A549 (cell line): Measurements from ENCODE around the gene CCDC61. TPM values are rescaled to one million over a fixed set of nuclear protein-coding genes. Genes with fewer than 3 reads are reported as not detected.

Experiments
- ATAC-seq, 2 experiments: fragments of 200-7000 bp in 1 of 2; fragments of >200 bp in 1 of 2; cut with Nextera tagmentation in 1 of 2; cut with Tn5 transposase in 1 of 2; 3 replicates each; pipeline versions ENCODE4 v1.8.0 to v1.9.1; 2018 to 2020; ENCODE audit warnings: mild to moderate bottlenecking in 1 of 2, moderate library complexity in 1 of 2
- CTCF ChIA-PET: fragments of 300-600 bp; sonication (Branson Sonifier 250); formaldehyde crosslinking; extraction: SDS; loops from one replicate; lab custom pipeline; 2021; ENCODE audit warnings: antibody characterized with exemption, inconsistent platforms; lab: Yijun Ruan, JAX
- POLR2A ChIA-PET: fragments of 350-600 bp; formaldehyde crosslinking; extraction: SDS; loops from one replicate; lab custom pipeline; 2021; ENCODE audit warnings: antibody characterized with exemption, inconsistent platforms; lab: Yijun Ruan, JAX
- DNase-seq, 2 experiments: peaks; one replicate each; pipeline versions ENCODE4 v3.0.0 to v3.0.0-alpha.2; 2011 to 2016; ENCODE audit warnings: low read depth in 1 of 2, low spot score in 1 of 2
- FAIRE-seq: peaks from 2 replicates; lab custom pipeline; 2011; peaks lifted over from hg19 to GRCh38; lab: Jason Lieb, UNC
- H3K27ac ChIP-seq, 2 experiments: fragments of >200 bp; sonication (Bioruptor Twin); formaldehyde crosslinking; 3 replicates each; pipeline ENCODE4 v1.5.1; 2016 to 2017
- H3K4me1 ChIP-seq: fragments of >200 bp; sonication (Bioruptor Twin); formaldehyde crosslinking; 3 replicates; pipeline ENCODE4 v1.6.1; 2016
- H3K4me2 ChIP-seq: fragments of >200 bp; sonication (Bioruptor Twin); formaldehyde crosslinking; 3 replicates; pipeline ENCODE4 v1.6.1; 2016
- H3K4me3 ChIP-seq: fragments of >200 bp; sonication (Bioruptor Twin); formaldehyde crosslinking; 3 replicates; pipeline ENCODE4 v1.5.1; 2016
- H3K9me3 ChIP-seq: fragments of >200 bp; sonication (Bioruptor Twin); formaldehyde crosslinking; 3 replicates; pipeline ENCODE4 v1.6.1; 2016
- CTCF ChIP-seq: fragments of >200 bp; sonication (Bioruptor Twin); formaldehyde crosslinking; IDR thresholded peaks from 3 replicates; pipeline ENCODE4 v1.5.1; 2016
- EHMT2 ChIP-seq: fragments of 200-600 bp; sonication (generic); IDR thresholded peaks from 2 replicates; pipeline ENCODE4 v1.6.1; 2016; ENCODE audit warnings: antibody characterized with exemption, low read depth, mild to moderate bottlenecking, moderate library complexity
- HDAC2 ChIP-seq: fragments of 200-600 bp; sonication (generic); IDR thresholded peaks from 2 replicates; pipeline ENCODE4 v1.6.1; 2016
- HMGXB4 ChIP-seq: fragments of 250-450 bp; sonication (Bioruptor Pico); IDR thresholded peaks from 2 replicates; pipeline ENCODE4 v1.5.0; 2021; ENCODE audit warnings: mild to moderate bottlenecking, moderate library complexity, borderline replicate concordance
- JUNB ChIP-seq: fragments of >200 bp; sonication (Bioruptor Twin); formaldehyde crosslinking; IDR thresholded peaks from 2 replicates; pipeline ENCODE4 v1.6.1; 2016
- MAX ChIP-seq: IDR thresholded peaks from 2 replicates; pipeline ENCODE4 v1.6.1; 2012
- PBX3 ChIP-seq: IDR thresholded peaks from 2 replicates; pipeline ENCODE4 v1.6.1; 2012
- POLR2A ChIP-seq: IDR thresholded peaks from 2 replicates; pipeline ENCODE4 v1.6.1; 2012; ENCODE audit warnings: mild to moderate bottlenecking, low read length
- RAD21 ChIP-seq, 2 experiments: fragments of >200 bp in 1 of 2; sonication (Bioruptor Twin) in 1 of 2; formaldehyde crosslinking in 1 of 2; IDR thresholded peaks in 1 of 2; conservative IDR thresholded peaks in 1 of 2; 2 replicates in 1 of 2; 3 replicates in 1 of 2; pipeline ENCODE4 v1.6.1; 2012 to 2018; ENCODE audit warnings: inconsistent platforms in 1 of 2
- SMC3 ChIP-seq: fragments of >200 bp; sonication (Bioruptor Twin); formaldehyde crosslinking; IDR thresholded peaks from 3 replicates; pipeline ENCODE4 v1.6.1; 2018; ENCODE audit warnings: inconsistent platforms
- WGBS: methylation state at CpG from one replicate; pipeline ENCODE4 v1.1.6; 2017; ENCODE audit errors: missing lambda C conversion rate; 5-methylcytosine and 5-hydroxymethylcytosine counted together
- polyA plus RNA-seq, 4 experiments: library from polyadenylated mRNA; depleted of rRNA in 3 of 4; stranded (reverse); fragments of >200 nt; fragmentation: RNase III in 1 of 4; extraction: RNeasy Plus Mini Kit Qiagen cat#74134 plus additional on column Dnase treatment in 1 of 4; gene quantifications; 2 replicates in 3 of 4; 3 replicates in 1 of 4; pipeline ENCODE4 v1.2.3, GENCODE V29; 2011 to 2017

The CCDC61 gene
- polyA plus RNA-seq, 2 of the 4 experiments (the other 2 are of a cell fraction): 3.2 to 8.2 TPM

- Histone ChIP-seq H3K4me2 (peak overlapping the region; percentile 97), H3K4me3 (peak overlapping the region; percentile 59), H3K9me3 (no peaks in the 10 kb centered on the region), H3K27ac (peak overlapping the region; percentile 63 to 76), H3K4me1 (peaks cover 20% of the 10 kb centered on the region)
- peak; percentile 72 to 82 for DNase-seq
- no peak for TF ChIP-seq HMGXB4
- TF ChIP-seq POLR2A: peak; percentile 34; the same call in 1 of the 2 replicates
- peak; percentile 29; the same call in 1 of the 2 replicates for TF ChIP-seq MAX
- no peak for TF ChIP-seq EHMT2
- no peak for FAIRE-seq
- WGBS: 62% methylated on average over 51 of the region's 74 CpGs
- ChIA-PET POLR2A (interaction anchor here (0.6 to 1.2 kb wide), 6 partner anchors 20 to 156 kb away, joined by 3 to 6 read pairs (median 4); partner anchors contain the start of genes CCDC61 and MYPOP), CTCF (interaction anchor here (0.5 to 23.2 kb wide), 9 partner anchors 10 to 198 kb away, joined by 3 to 1009 read pairs (median 3); no protein-coding TSS in a partner anchor)
- ATAC-seq: peak; percentile 65 to 78
Observed at GRCh38 chr19:46014941-46015686, 19.8 kb downstream of the CCDC61 start.

- Histone ChIP-seq H3K4me3 (peak overlapping the region; percentile 59), H3K27ac (peak overlapping the region; percentile 54 to 80; a peak in 5 of 6 replicates), H3K4me2 (peak overlapping the region; percentile 97), H3K9me3 (no peaks in the 10 kb centered on the region), H3K4me1 (peaks cover 20% of the 10 kb centered on the region)
- ChIA-PET CTCF (interaction anchor here (0.5 to 23.2 kb wide), 17 partner anchors 10 to 252 kb away, joined by 3 to 1009 read pairs (median 5); partner anchors contain the start of genes CCDC61 and IGFL4), POLR2A (interaction anchor here (0.6 to 1.2 kb wide), 8 partner anchors 21 to 429 kb away, joined by 3 to 6 read pairs (median 3); partner anchors contain the start of genes CCDC61 and MYPOP)
- 68% methylated on average over 45 of the region's 63 CpGs for WGBS
- TF ChIP-seq PBX3 (peak; percentile 20; the same call in 1 of the 2 replicates), JUNB (no peak)
- no peak for FAIRE-seq
- peak in 1 of 2 experiments; percentile 30 for DNase-seq
- ATAC-seq: peak; percentile 43 to 47
Observed at GRCh38 chr19:46015687-46016425, 20.6 kb downstream of the CCDC61 start.

- peak overlapping the region; percentile 54 to 80; a peak in 5 of 6 replicates for H3K27ac ChIP-seq
- H3K4me1 ChIP-seq: peaks cover 20% of the 10 kb centered on the region
- FAIRE-seq: no peak
- WGBS: 4% methylated on average over 45 of the region's 48 CpGs
- peak; percentile 69 to 85 for ATAC-seq
- DNase-seq: peak; percentile 84 to 87
- ChIA-PET CTCF (interaction anchor here (0.6 to 23.2 kb wide), 38 partner anchors 10 to 385 kb away, joined by 3 to 1009 read pairs (median 5); partner anchors contain the start of genes CCDC61, FOXA3, IGFL4 and SYMPK), POLR2A (interaction anchor here (0.6 to 1.2 kb wide), 8 partner anchors 21 to 430 kb away, joined by 3 to 6 read pairs (median 4); partner anchors contain the start of genes CCDC61 and IRF2BP1)
- peak overlapping the region; percentile 59 for H3K4me3 ChIP-seq
- TF ChIP-seq CTCF (peak; percentile 74), SMC3 (peak; percentile 72), RAD21 (conservative IDR thresholded peaks at IDR 0.05 in 1 of 2, IDR thresholded peaks at IDR 0.05 in 1 of 2) (peak; percentile 35 to 61; a peak in 4 of 5 replicates), HDAC2 (no peak)
- no peaks in the 10 kb centered on the region for H3K9me3 ChIP-seq
- peak overlapping the region; percentile 97 for H3K4me2 ChIP-seq
Observed at GRCh38 chr19:46016426-46017094, 21.3 kb downstream of the CCDC61 start.
